IPS DF 4.7 (cell line): Measurements from ENCODE around the gene CSF1.

Source experiments
- DNase-seq: peaks from one replicate; pipeline ENCODE4 v3.0.0-alpha.2; 2013; ENCODE audit warnings: low spot score; ENCODE audit errors: extremely low read depth

The CSF1 gene

GRCh38 chr1:109977657-109978378 lies 67.2 kb downstream of the CSF1 start:
- DNase-seq, result no peak

- DNase-seq, result no peak
These were observed 68.3 kb downstream of the CSF1 start for GRCh38 chr1:109978761-109979488.

GRCh38 chr1:109979489-109980091 lies 68.9 kb downstream of the CSF1 start:
- no peak for DNase-seq
